Neuron (in vitro differentiated cells): ENCODE results near the gene TARDBP.

Experiments used
- H2AFZ ChIP-seq: one replicate; pipeline ENCODE4 v1.6.1; 2013; ENCODE audit warnings: low read depth, mild to moderate bottlenecking, inconsistent platforms, low read length, moderate library complexity
- H3K27me3 ChIP-seq: one replicate; pipeline ENCODE4 v1.6.1; 2013; ENCODE audit warnings: low read length; ENCODE audit not compliant: insufficient read depth
- H3K36me3 ChIP-seq: one replicate; pipeline ENCODE4 v1.6.1; 2013; ENCODE audit warnings: low read length; ENCODE audit not compliant: insufficient read depth
- H3K4me1 ChIP-seq: one replicate; pipeline ENCODE4 v1.6.1; 2013; ENCODE audit warnings: low read length; ENCODE audit not compliant: insufficient read depth
- H3K4me3 ChIP-seq: 2 replicates; pipeline ENCODE4 v1.5.1; 2013; ENCODE audit warnings: mild to moderate bottlenecking, low read length, moderate library complexity
- H3K9me3 ChIP-seq: one replicate; pipeline ENCODE4 v1.6.1; 2013; ENCODE audit warnings: low read length

Gene TARDBP

GRCh38 chr1:11051781-11052511 is 39.5 kb downstream of the TARDBP start:
- H3K36me3 ChIP-seq = peaks cover 13% of the 10 kb centered on the region
- no peaks in the 10 kb centered on the region for H3K4me1 ChIP-seq
- H3K4me3 ChIP-seq = no peak overlapping the region
- no peak overlapping the region for H2AFZ ChIP-seq
- H3K27me3 ChIP-seq = no peaks in the 10 kb centered on the region
- H3K9me3 ChIP-seq = no peaks in the 10 kb centered on the region

DNA sequence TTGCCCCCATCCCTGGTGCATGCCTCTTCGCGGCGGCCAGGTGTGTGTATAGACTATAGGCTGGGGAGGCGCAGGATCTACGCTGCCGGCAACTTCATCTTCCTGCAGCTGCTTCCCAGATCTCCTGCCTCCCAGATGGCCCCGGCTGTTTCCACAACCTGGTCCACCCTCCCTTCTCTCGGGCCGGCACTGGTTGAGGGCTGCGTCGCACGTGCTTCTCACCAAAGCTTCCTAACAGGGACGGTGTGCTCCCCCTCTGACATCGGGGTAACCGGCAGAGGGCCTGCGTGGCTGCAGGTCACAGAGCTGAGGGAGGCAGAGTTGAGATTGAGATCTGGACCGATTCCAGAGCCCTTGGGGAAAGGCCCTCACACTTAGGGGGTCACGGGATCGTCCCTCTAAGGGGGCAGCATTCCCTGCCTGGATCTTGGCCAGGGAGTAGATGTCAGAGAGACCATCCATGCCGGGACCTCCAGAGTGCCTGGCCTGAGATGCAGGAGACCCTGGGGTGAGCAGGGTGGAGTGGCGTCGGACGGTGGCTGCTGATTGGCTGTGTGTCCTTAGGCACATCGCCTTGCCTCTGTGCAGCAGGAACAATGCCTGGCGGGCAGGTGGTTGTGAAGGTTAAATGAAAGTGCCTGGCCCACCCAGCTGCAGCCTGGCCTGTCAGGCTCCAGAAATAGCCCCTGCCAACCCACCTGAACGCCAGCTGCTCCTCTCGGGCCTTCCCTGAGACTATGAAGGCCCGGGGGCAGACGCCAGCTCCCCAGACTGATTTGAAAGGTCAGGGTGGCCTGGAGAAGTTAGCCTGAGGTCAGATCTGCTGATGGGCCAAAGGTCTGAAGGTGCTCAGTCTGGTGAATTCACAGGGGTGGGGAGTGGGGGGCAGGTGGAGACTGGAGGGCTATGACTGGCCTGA is 40.6 kb downstream of the TARDBP start:
- Histone ChIP-seq H3K4me1 (no peaks in the 10 kb centered on the region), H3K27me3 (no peaks in the 10 kb centered on the region), H3K4me3 (no peak overlapping the region), H3K9me3 (no peaks in the 10 kb centered on the region), H3K36me3 (peaks cover 22% of the 10 kb centered on the region), H2AFZ (no peak overlapping the region)

GRCh38 chr1:11053758-11054137 is 41.3 kb downstream of the TARDBP start:
- Histone ChIP-seq H3K9me3 (no peaks in the 10 kb centered on the region), H3K4me1 (peaks cover 2% of the 10 kb centered on the region), H2AFZ (no peak overlapping the region), H3K27me3 (no peaks in the 10 kb centered on the region), H3K4me3 (no peak overlapping the region), H3K36me3 (peaks cover 22% of the 10 kb centered on the region)

DNA sequence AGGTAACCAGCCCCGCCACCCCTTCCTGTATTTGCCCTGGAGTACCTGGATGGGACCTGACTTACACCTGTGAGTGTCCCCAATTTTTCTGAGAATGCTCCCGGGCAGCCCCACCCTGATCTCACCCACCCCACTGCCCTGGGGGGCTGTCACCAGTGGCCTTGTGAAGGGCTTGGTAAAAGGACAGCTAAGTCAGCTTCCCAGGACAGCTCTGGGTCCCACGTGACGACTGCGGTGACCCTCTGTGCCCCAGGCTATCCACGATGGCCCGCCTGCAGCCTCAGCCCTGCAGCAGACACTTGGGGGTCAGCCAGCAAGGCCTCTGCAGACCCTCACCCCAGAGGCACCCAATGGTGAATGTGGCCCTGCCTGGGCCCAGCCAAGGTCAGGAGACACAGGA is 41.7 kb downstream of the TARDBP start:
- Histone ChIP-seq H3K36me3 (peaks cover 22% of the 10 kb centered on the region), H3K9me3 (no peaks in the 10 kb centered on the region), H2AFZ (no peak overlapping the region), H3K4me3 (no peak overlapping the region), H3K4me1 (peaks cover 7% of the 10 kb centered on the region), H3K27me3 (no peaks in the 10 kb centered on the region)

DNA sequence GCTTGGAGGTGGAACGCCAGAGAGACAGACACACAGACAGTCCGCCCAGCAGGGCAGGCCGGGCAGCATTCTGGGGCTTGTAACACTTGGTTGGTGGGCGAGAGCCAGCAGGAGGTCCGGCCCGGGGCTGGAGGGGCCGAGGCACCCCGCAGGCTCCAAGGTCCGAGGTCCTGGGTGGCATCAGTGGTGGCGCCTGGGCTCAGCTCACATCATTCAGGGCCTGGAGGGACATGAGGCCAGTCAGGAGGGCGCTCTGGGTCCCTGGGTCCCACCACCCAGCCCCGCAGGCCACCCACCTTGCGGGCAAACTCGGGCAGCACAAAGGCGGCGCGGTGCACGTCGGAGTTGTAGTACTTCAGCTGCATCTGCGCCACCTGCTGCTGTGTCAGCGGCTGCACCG is 42.2 kb downstream of the TARDBP start:
- Histone ChIP-seq H3K36me3 (peaks cover 22% of the 10 kb centered on the region), H3K9me3 (no peaks in the 10 kb centered on the region), H3K4me3 (no peak overlapping the region), H3K27me3 (no peaks in the 10 kb centered on the region), H2AFZ (no peak overlapping the region), H3K4me1 (peaks cover 7% of the 10 kb centered on the region)

DNA sequence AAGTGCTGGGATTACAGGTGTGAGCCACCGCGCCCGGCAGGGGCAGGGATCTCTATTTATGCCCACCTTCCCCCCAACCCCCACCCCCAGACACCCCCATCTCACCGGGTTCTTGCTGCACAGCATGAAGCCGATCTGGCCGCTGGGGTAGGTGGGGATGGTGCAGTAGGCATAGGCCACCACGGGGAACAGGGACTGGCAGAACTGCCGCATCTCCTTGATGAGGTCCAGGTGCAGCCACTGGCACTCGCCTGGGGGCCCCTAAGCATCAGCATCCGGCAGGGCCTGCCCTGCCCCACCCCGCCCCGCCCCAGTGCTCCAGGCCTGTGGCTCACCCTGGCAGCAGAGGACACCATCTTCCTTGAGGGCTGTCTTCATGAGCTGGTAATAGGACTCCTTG is 43.2 kb downstream of the TARDBP start:
- Histone ChIP-seq H3K4me3 (no peak overlapping the region), H3K4me1 (peaks cover 10% of the 10 kb centered on the region), H3K9me3 (no peaks in the 10 kb centered on the region), H3K27me3 (no peaks in the 10 kb centered on the region), H3K36me3 (peaks cover 22% of the 10 kb centered on the region), H2AFZ (no peak overlapping the region)

DNA sequence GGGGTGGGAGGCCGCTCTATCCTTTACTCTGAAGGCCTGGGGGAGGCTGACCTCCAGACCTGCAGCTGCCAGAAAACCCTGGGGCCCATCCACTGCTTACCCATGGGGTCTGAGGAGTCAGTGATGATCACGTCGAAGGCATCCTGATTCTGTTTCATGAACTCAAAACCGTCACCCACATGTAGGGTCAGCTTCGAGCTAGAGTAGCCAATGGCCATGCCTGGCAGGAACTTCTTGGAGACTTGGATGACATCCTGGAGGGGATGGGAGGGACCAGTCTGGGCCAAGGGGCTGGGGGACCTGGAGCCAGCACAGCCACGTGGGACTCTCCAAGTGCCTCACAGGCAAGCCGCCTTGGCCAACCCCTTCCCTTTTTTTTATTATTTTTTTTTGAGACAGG is 44.0 kb downstream of the TARDBP start:
- Histone ChIP-seq H3K9me3 (no peaks in the 10 kb centered on the region), H3K4me1 (peaks cover 14% of the 10 kb centered on the region), H3K36me3 (peaks cover 22% of the 10 kb centered on the region), H3K27me3 (no peaks in the 10 kb centered on the region), H2AFZ (no peak overlapping the region), H3K4me3 (no peak overlapping the region)

GRCh38 chr1:11057477-11057876 is 45.0 kb downstream of the TARDBP start:
- H3K36me3 ChIP-seq = peaks cover 25% of the 10 kb centered on the region
- H3K4me3 ChIP-seq = no peak overlapping the region
- no peaks in the 10 kb centered on the region for H3K9me3 ChIP-seq
- peaks cover 14% of the 10 kb centered on the region for H3K4me1 ChIP-seq
- no peaks in the 10 kb centered on the region for H3K27me3 ChIP-seq
- no peak overlapping the region for H2AFZ ChIP-seq

GRCh38 chr1:11058026-11058425 is 45.6 kb downstream of the TARDBP start:
- Histone ChIP-seq H3K9me3 (no peaks in the 10 kb centered on the region), H3K4me1 (peaks cover 14% of the 10 kb centered on the region), H2AFZ (no peak overlapping the region), H3K27me3 (no peaks in the 10 kb centered on the region), H3K4me3 (no peak overlapping the region), H3K36me3 (peaks cover 27% of the 10 kb centered on the region)

- Histone ChIP-seq H3K4me1 (peaks cover 14% of the 10 kb centered on the region), H3K27me3 (no peaks in the 10 kb centered on the region), H3K4me3 (peak overlapping the region; percentile 96), H2AFZ (no peak overlapping the region), H3K36me3 (peaks cover 32% of the 10 kb centered on the region), H3K9me3 (no peaks in the 10 kb centered on the region)
Measured at GRCh38 chr1:11058595-11059154, 46.2 kb downstream of the TARDBP start.

DNA sequence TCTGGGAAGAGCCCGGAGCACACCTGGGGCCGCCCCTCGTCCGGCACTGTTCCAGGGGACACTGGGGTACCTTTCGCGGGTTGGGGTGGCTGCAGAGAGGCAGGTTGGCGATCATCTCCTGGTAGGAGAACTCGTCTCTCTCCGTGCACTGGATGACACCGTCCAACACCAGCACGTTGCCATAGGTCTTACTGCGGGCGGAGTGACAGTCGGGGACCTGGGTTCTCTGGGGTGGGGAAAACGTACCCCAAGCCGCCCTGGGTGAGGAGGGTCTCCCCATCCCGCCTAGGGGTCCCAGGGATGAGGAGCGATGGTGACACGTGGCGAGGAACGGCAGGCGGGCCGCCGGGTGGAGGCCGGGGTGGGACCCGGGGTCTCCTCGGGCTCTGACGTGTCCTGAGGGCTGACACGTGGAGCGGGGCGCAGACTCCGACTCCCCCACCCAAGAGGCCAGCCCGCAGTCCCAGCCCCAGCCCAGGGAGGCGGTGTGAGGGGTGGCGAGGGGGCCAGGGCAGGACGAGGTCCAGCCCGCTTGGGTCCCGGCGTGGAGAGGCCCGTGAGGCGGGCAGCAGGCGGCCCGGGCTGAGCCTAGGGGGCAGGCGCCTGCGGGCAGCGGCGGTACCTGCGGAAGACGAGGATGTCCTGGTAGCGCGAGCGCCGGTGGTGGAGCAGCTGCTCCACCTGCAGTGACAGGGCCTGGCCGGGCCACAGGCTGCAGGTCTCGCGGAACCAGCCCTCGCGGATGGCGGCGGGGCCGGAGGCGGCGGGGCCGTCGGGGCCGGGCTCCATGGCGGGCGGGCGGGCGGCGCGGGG is 46.9 kb downstream of the TARDBP start:
- H2AFZ ChIP-seq = peak overlapping the region; percentile 73
- H3K9me3 ChIP-seq = no peaks in the 10 kb centered on the region
- H3K4me3 ChIP-seq = peak overlapping the region; percentile 96
- H3K4me1 ChIP-seq = peaks cover 14% of the 10 kb centered on the region
- H3K36me3 ChIP-seq = peaks cover 33% of the 10 kb centered on the region
- no peaks in the 10 kb centered on the region for H3K27me3 ChIP-seq

GRCh38 chr1:11059968-11060830 is 47.7 kb downstream of the TARDBP start, which contains the start of gene SRM:
Gene SRM, minus strand, starts transcription at chr1:11060018. Its CDS starts 75 bp downstream, at chr1:11059943.
- peak within 1 kb of the TSS; percentile 96 for H3K4me3 ChIP-seq
- no peaks in the 10 kb centered on the region for H3K9me3 ChIP-seq
- H3K27me3 ChIP-seq = no peaks in the 10 kb centered on the region
- peaks cover 14% of the 10 kb centered on the region for H3K4me1 ChIP-seq
- peaks cover 37% of the 10 kb centered on the region for H3K36me3 ChIP-seq
- H2AFZ ChIP-seq = peak within 1 kb of the TSS; percentile 99
